ENCODE results near the gene CHD1L. TPM values are rescaled to one million over a fixed set of nuclear protein-coding genes. Genes with fewer than 3 reads are reported as not detected.

CHD1L gene
- total and polyA plus RNA-seq, 2 of the 13 experiments (the other 11 are each of a cell fraction or from before 2014, with no cell fraction given), result 74.3 to 111 TPM

DNA sequence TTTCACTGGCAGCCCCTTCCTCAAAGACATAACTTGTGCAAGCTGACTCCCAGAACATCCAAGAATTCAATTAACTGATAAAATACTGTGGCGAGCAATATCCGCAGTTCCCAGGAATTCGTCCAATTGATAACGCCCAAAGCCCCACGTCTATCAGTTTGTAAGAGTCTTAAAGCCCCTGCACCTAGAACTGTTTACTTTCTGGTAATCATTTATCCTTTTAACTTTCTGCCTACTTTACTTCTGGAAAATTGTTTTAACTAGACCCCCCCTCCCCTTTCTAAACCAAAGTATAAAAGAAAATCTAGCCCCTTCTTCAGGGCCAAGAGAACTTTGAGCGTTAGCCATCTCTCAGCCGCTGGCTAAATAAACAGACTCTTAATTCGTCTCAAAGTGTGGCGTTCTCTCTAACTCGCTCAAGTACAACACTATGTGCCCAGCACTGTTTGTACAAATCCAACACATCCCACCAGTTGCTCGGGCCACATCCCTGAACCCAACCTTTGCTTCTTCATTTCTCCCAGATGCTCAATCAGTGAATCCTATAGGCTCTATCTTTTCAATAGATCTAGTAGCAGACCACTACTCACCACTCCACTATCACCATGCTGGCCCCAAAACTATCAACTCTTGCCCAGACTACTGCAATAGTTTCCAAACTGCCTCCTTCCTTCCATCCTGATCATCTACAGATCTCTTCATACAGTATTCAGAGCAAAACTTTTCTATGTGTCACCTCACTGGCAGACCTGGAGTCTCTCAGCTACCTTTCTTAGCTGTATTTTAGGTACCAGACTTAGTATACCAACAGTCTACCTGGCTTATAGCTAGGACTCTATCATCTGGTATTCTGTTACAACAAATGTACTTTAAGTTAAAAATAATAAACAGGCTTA, 3.3 kb upstream of the CHD1L start (continued):
- no peak for TF ChIP-seq HNRNPH1 (optimal IDR thresholded peaks at IDR 0.05; ENCODE audit: low read depth, low read length)
- TF ChIP-seq KDM1A (CRISPR knock-in tag; IDR thresholded peaks at IDR 0.05), result peak; percentile 39; the same call in 1 of the 2 replicates
- TF ChIP-seq MIXL1 (CRISPR knock-in tag; IDR thresholded peaks at IDR 0.05), result peak; percentile 63; the same call in 1 of the 2 replicates
- TF ChIP-seq, protein P1, sequence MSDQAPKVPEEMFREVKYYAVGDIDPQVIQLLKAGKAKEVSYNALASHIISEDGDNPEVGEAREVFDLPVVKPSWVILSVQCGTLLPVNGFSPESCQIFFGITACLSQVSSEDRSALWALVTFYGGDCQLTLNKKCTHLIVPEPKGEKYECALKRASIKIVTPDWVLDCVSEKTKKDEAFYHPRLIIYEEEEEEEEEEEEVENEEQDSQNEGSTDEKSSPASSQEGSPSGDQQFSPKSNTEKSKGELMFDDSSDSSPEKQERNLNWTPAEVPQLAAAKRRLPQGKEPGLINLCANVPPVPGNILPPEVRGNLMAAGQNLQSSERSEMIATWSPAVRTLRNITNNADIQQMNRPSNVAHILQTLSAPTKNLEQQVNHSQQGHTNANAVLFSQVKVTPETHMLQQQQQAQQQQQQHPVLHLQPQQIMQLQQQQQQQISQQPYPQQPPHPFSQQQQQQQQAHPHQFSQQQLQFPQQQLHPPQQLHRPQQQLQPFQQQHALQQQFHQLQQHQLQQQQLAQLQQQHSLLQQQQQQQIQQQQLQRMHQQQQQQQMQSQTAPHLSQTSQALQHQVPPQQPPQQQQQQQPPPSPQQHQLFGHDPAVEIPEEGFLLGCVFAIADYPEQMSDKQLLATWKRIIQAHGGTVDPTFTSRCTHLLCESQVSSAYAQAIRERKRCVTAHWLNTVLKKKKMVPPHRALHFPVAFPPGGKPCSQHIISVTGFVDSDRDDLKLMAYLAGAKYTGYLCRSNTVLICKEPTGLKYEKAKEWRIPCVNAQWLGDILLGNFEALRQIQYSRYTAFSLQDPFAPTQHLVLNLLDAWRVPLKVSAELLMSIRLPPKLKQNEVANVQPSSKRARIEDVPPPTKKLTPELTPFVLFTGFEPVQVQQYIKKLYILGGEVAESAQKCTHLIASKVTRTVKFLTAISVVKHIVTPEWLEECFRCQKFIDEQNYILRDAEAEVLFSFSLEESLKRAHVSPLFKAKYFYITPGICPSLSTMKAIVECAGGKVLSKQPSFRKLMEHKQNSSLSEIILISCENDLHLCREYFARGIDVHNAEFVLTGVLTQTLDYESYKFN (CRISPR knock-in tag; conservative IDR thresholded peaks at IDR 0.05), result peak; percentile 94
- no peak for TF ChIP-seq TRIM24 (CRISPR knock-in tag; IDR thresholded peaks at IDR 0.05)
- TF ChIP-seq, protein P2, sequence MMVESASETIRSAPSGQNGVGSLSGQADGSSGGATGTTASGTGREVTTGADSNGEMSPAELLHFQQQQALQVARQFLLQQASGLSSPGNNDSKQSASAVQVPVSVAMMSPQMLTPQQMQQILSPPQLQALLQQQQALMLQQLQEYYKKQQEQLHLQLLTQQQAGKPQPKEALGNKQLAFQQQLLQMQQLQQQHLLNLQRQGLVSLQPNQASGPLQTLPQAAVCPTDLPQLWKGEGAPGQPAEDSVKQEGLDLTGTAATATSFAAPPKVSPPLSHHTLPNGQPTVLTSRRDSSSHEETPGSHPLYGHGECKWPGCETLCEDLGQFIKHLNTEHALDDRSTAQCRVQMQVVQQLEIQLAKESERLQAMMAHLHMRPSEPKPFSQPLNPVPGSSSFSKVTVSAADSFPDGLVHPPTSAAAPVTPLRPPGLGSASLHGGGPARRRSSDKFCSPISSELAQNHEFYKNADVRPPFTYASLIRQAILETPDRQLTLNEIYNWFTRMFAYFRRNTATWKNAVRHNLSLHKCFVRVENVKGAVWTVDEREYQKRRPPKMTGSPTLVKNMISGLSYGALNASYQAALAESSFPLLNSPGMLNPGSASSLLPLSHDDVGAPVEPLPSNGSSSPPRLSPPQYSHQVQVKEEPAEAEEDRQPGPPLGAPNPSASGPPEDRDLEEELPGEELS (CRISPR knock-in tag; IDR thresholded peaks at IDR 0.05), result peak; percentile 84
- TF ChIP-seq ISL2 (CRISPR knock-in tag; IDR thresholded peaks at IDR 0.05), result peak; percentile 87
- no peak for TF ChIP-seq ZNF335 (CRISPR knock-in tag; IDR thresholded peaks at IDR 0.05)
- TF ChIP-seq SAFB2 (CRISPR knock-in tag; IDR thresholded peaks at IDR 0.05; ENCODE audit: borderline replicate concordance, low read depth), result no peak
- TF ChIP-seq FOXM1 (CRISPR knock-in tag; IDR thresholded peaks at IDR 0.05), result no peak
- 0 out of 2 replicates have a peak, but pooled peaks have one; percentile 42 for TF ChIP-seq ZNF567 (CRISPR knock-in tag; IDR thresholded peaks at IDR 0.05; ENCODE audit: borderline replicate concordance)
- TF ChIP-seq ZNF33A (CRISPR knock-in tag; IDR thresholded peaks at IDR 0.05; ENCODE audit: borderline replicate concordance), result no peak
- TF ChIP-seq ARNT2 (CRISPR knock-in tag; IDR thresholded peaks at IDR 0.05; ENCODE audit: low read depth), result peak; percentile 18; the same call in 1 of the 2 replicates
- TF ChIP-seq SRY (CRISPR knock-in tag; IDR thresholded peaks at IDR 0.05), result no peak
- TF ChIP-seq ZNF34 (CRISPR knock-in tag; IDR thresholded peaks at IDR 0.05; ENCODE audit: borderline replicate concordance), result 0 out of 2 replicates have a peak, but pooled peaks have one; percentile 6
- TF ChIP-seq MTF2 (CRISPR knock-in tag; IDR thresholded peaks at IDR 0.05; ENCODE audit: borderline replicate concordance), result no peak
- TF ChIP-seq TFE3 (CRISPR knock-in tag; IDR thresholded peaks at IDR 0.05), result 0 out of 2 replicates have a peak, but pooled peaks have one; percentile 37
- TF ChIP-seq SP5 (CRISPR knock-in tag; IDR thresholded peaks at IDR 0.05; ENCODE audit: borderline replicate concordance, low read depth), result 0 out of 2 replicates have a peak, but pooled peaks have one; percentile 26
- 0 out of 2 replicates have a peak, but pooled peaks have one; percentile 64 for TF ChIP-seq PRMT3 (CRISPR knock-in tag; IDR thresholded peaks at IDR 0.05; ENCODE audit: borderline replicate concordance, low read depth)
- TF ChIP-seq MATR3 (CRISPR knock-in tag; IDR thresholded peaks at IDR 0.05), result no peak
- 0 out of 2 replicates have a peak, but pooled peaks have one; percentile 24 for TF ChIP-seq HOXA5 (CRISPR knock-in tag; IDR thresholded peaks at IDR 0.05)
- peak; percentile 41; the same call in 1 of the 2 replicates for TF ChIP-seq MIER3 (CRISPR knock-in tag; IDR thresholded peaks at IDR 0.05; ENCODE audit: borderline replicate concordance)
- TF ChIP-seq MED1 (CRISPR knock-in tag; IDR thresholded peaks at IDR 0.05), result peak; percentile 90
